Lung (tissue), 12 donors: ENCODE results near the gene IAH1. TPM values are rescaled to one million over a fixed set of nuclear protein-coding genes. Genes with fewer than 3 reads are reported as not detected.

Experiments
- ATAC-seq: fragments of 200-7000 bp; cut with Tn5 transposase; one replicate; pipeline ENCODE4 v1.9.1; 2020; ENCODE audit warnings: moderate number of reproducible peaks; ENCODE audit not compliant: insufficient read depth, low FRiP score
- DNase-seq, 3 donors: peaks; one replicate each; pipeline ENCODE4 v3.0.0-alpha.2; 2013 to 2017
- H3K27ac ChIP-seq, 2 donors: one replicate each; pipeline ENCODE4 v1.5.1; 2013; ENCODE audit warnings: mild to moderate bottlenecking in 2 of 2, moderate library complexity in 2 of 2, control low read depth in 1 of 2, inconsistent platforms in 1 of 2, low read depth in 1 of 2, low read length in 1 of 2
- H3K27me3 ChIP-seq, 3 donors: one replicate each; pipeline ENCODE4 v1.5.1; 2013; ENCODE audit warnings: low read length in 2 of 3; ENCODE audit not compliant: control insufficient read depth in 3 of 3, insufficient read depth in 3 of 3
- H3K36me3 ChIP-seq, 4 donors: one replicate each; pipeline ENCODE4 v1.5.1; 2013; ENCODE audit warnings: low read length in 4 of 4, mild to moderate bottlenecking in 1 of 4, moderate library complexity in 1 of 4; ENCODE audit not compliant: control insufficient read depth in 4 of 4, insufficient read depth in 4 of 4
- H3K4me1 ChIP-seq, 5 donors: one replicate each; pipeline ENCODE4 v1.5.1; 2013; ENCODE audit warnings: low read length in 5 of 5, mild to moderate bottlenecking in 2 of 5, moderate library complexity in 1 of 5; ENCODE audit not compliant: control insufficient read depth in 5 of 5, insufficient read depth in 5 of 5
- H3K4me3 ChIP-seq: one replicate; pipeline ENCODE4 v1.5.1; 2013; ENCODE audit warnings: mild to moderate bottlenecking, control low read depth, moderate library complexity
- H3K9ac ChIP-seq, 2 donors: one replicate each; pipeline ENCODE4 v1.5.1; 2013; ENCODE audit warnings: low read length in 2 of 2, control low read depth in 1 of 2; ENCODE audit not compliant: insufficient read depth in 1 of 2
- H3K9me3 ChIP-seq, 4 donors: one replicate each; pipeline ENCODE4 v1.5.1; 2013; ENCODE audit warnings: low read length in 3 of 4, mild to moderate bottlenecking in 1 of 4, moderate library complexity in 1 of 4; ENCODE audit not compliant: control insufficient read depth in 4 of 4, insufficient read depth in 3 of 4
- WGBS, 2 donors: extraction: QIAGEN DNeasy Blood & Tissue Kit; methylation state at CpG; one replicate each; pipeline ENCODE4 v1.1.7; 2013; 5-methylcytosine and 5-hydroxymethylcytosine counted together
- polyA plus RNA-seq, 2 donors: library from polyadenylated mRNA; stranded (reverse); fragments of 200-250 nt; gene quantifications; one replicate each; pipeline ENCODE4 v1.2.1, GENCODE V29; 2013
- total RNA-seq, 2 donors: library from RNA; depleted of rRNA in 1 of 2; stranded (reverse); fragments of >200 nt in 1 of 2; gene quantifications; one replicate each; pipeline ENCODE4 v1.2.1, GENCODE V29; 2014 to 2021
- TF ChIP-seq, protein P1 (sequence below): IDR thresholded peaks from 2 replicates; pipeline ENCODE4 v1.5.1; 2012; ENCODE audit warnings: mild to moderate bottlenecking; ENCODE audit errors: control extremely low read depth, extremely low read depth
- donor health status: control.
- donor health status: control.
- donor health status: Bipolar disorder and iron deficiency.
- donor health status: healthy.
- donor health status: DM: yes; HTN: yes; CAD: no.

IAH1 gene
- total and polyA plus RNA-seq, 4 donors, result 29.4 to 73.5 (median 43.5) TPM

GRCh38 chr2:9519250-9519649 lies 44.9 kb downstream of the IAH1 start:
- no peak for ATAC-seq
- TF ChIP-seq, protein P1, sequence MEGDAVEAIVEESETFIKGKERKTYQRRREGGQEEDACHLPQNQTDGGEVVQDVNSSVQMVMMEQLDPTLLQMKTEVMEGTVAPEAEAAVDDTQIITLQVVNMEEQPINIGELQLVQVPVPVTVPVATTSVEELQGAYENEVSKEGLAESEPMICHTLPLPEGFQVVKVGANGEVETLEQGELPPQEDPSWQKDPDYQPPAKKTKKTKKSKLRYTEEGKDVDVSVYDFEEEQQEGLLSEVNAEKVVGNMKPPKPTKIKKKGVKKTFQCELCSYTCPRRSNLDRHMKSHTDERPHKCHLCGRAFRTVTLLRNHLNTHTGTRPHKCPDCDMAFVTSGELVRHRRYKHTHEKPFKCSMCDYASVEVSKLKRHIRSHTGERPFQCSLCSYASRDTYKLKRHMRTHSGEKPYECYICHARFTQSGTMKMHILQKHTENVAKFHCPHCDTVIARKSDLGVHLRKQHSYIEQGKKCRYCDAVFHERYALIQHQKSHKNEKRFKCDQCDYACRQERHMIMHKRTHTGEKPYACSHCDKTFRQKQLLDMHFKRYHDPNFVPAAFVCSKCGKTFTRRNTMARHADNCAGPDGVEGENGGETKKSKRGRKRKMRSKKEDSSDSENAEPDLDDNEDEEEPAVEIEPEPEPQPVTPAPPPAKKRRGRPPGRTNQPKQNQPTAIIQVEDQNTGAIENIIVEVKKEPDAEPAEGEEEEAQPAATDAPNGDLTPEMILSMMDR, result no peak
- Histone ChIP-seq H3K36me3 (peaks cover 11 to 28% (median 22%) of the 10 kb centered on the region in 4 donors), H3K4me1 (no peaks in the 10 kb centered on the region), H3K27ac (no peak overlapping the region), H3K4me3 (no peak overlapping the region), H3K27me3 (no peaks in the 10 kb centered on the region), H3K9ac (no peak overlapping the region), H3K9me3 (peaks cover 0 to 3% (median 0%) of the 10 kb centered on the region in 4 donors)
- DNase-seq, result no peak
- 96 to 100% methylated on average over 2 of the region's 2 CpGs for WGBS, 2 donors

DNA sequence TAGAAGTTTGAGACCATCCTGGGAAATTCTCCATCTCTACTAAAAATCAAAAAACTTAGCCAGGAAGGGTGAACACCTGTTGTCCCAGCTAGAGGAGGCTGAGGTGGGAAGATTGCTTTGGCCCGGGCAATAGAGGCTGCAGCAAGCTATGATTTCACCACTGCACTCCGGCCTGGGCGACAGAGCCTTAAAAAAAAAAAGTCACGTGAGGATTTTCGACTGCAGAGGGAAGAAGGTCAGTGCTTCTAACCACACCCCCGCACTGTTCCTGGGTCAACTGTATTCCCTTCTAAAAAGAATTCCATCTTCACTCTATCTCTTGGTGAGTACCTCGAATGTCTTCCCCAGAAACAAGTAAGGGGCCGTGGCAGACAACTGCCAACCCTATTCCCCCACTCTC lies 49.9 kb downstream of the IAH1 start:
- H3K9me3 ChIP-seq, result peaks cover 0 to 3% (median 0%) of the 10 kb centered on the region in 4 donors
- no peak overlapping the region for H3K27ac ChIP-seq
- H3K36me3 ChIP-seq, result peaks cover 8 to 28% (median 22%) of the 10 kb centered on the region in 4 donors
- no peaks in the 10 kb centered on the region for H3K27me3 ChIP-seq
- ATAC-seq (no peak), DNase-seq (no peak)
- no peak overlapping the region for H3K4me3 ChIP-seq
- H3K4me1 ChIP-seq, result no peaks in the 10 kb centered on the region
- TF ChIP-seq, protein P1, result no peak
- H3K9ac ChIP-seq, result no peak overlapping the region
- 91 to 92% methylated on average over 8 of the region's 8 CpGs for WGBS, 2 donors

- H3K27ac ChIP-seq, result no peak overlapping the region
- no peaks in the 10 kb centered on the region for H3K4me1 ChIP-seq
- no peaks in the 10 kb centered on the region for H3K9me3 ChIP-seq
- H3K27me3 ChIP-seq, result no peaks in the 10 kb centered on the region
- WGBS, 2 donors, result 92 to 93% methylated on average over 2 of the region's 2 CpGs
- no peak overlapping the region for H3K4me3 ChIP-seq
- H3K36me3 ChIP-seq, result peaks cover 6 to 23% (median 19%) of the 10 kb centered on the region in 4 donors
- no peak overlapping the region for H3K9ac ChIP-seq
- TF ChIP-seq, protein P1, result no peak
- ATAC-seq (no peak), DNase-seq (no peak)
Observed at GRCh38 chr2:9525266-9525665, 50.9 kb downstream of the IAH1 start.

DNA sequence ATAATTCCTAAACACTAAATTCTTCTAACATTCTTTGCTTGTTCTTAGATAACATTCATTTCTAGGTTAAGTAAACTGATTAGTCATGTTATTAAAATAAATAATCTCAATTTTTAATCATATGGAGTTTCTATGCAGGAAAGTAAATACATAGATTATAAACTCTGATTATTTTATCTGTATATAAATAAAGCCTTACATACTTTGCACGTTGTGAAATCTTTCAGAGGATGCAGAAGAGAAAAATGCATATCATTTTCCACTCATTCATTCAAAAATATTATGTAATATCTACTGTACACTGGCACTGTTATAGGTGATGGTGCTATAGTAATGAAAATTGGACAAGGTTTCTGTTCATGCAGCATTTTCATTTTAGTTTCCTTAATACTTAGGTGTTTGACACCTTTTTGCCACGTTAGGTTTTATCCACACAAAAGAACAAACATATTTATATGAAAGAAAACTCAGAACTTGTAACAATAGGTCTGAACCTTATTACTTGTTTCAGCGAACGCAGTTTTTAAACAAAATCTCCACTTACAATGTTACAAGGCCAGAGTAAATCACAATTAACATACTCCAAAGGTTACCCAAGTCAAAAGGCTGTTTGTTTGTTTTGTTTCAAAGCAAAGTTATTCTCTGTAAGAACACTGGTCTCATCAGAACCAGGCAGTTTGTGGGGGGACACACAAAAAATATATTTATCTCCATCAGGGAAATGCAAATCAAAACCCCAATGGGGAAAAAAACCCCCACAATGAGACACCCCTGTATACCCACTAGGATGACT lies 53.8 kb downstream of the IAH1 start:
- Histone ChIP-seq H3K9ac (no peak overlapping the region), H3K4me1 (no peaks in the 10 kb centered on the region), H3K36me3 (peaks cover 6 to 21% (median 15%) of the 10 kb centered on the region in 4 donors), H3K27ac (no peak overlapping the region), H3K9me3 (no peaks in the 10 kb centered on the region), H3K27me3 (no peaks in the 10 kb centered on the region), H3K4me3 (no peak overlapping the region)
- TF ChIP-seq, protein P1, result no peak
- no peak for ATAC-seq
- no peak for DNase-seq
- WGBS, 2 donors, result 71 to 85% methylated on average over 4 of the region's 4 CpGs
